HS-5 (cell line): ENCODE results near the gene PTPN7.
"Not testable (repeated sequence)": the region's sequence is repeated elsewhere in the genome, so short reads cannot be mapped to it uniquely, and the experiment has no call there.

ENCODE experiments used
- DNase-seq: peaks from one replicate; pipeline ENCODE4 v3.0.0-alpha.2; 2012; ENCODE audit warnings: low read depth

Gene PTPN7

GRCh38 chr1:202160377-202160940 lies at the start of gene PTPN7:
PTPN7 (minus strand) TSS chr1:202160602; CDS start chr1:202159402, 1,200 bp downstream.
- DNase-seq: no peak

GRCh38 chr1:202208351-202208857 lies 48.0 kb upstream of the PTPN7 start:
- DNase-seq: no peak

GRCh38 chr1:202207292-202207691 lies 46.9 kb upstream of the PTPN7 start:
- DNase-seq: no peak

- DNase-seq: no peak
Measured at GRCh38 chr1:202205523-202206190, 45.3 kb upstream of the PTPN7 start.

- no peak for DNase-seq
Measured at GRCh38 chr1:202204065-202204464, 43.7 kb upstream of the PTPN7 start.

- no peak for DNase-seq
Measured at GRCh38 chr1:202203238-202204039, 43.0 kb upstream of the PTPN7 start.

- no peak for DNase-seq
Measured at GRCh38 chr1:202202500-202203168, 42.2 kb upstream of the PTPN7 start.

GRCh38 chr1:202201971-202202370 lies 41.6 kb upstream of the PTPN7 start:
- no peak for DNase-seq

GRCh38 chr1:202201266-202201665 lies 40.9 kb upstream of the PTPN7 start:
- no peak for DNase-seq

GRCh38 chr1:202200669-202201068 lies 40.3 kb upstream of the PTPN7 start:
- no peak for DNase-seq

- DNase-seq: no peak
Measured at GRCh38 chr1:202200112-202200548, 39.7 kb upstream of the PTPN7 start.

- no peak for DNase-seq
Measured at GRCh38 chr1:202199040-202199889, 38.9 kb upstream of the PTPN7 start.

- no peak for DNase-seq
Measured at GRCh38 chr1:202198366-202198724, 37.9 kb upstream of the PTPN7 start.

- no peak for DNase-seq
Measured at GRCh38 chr1:202197653-202198365, 37.4 kb upstream of the PTPN7 start.

GRCh38 chr1:202194328-202194648 lies 33.9 kb upstream of the PTPN7 start:
- no peak for DNase-seq

GRCh38 chr1:202193614-202194327 lies 33.4 kb upstream of the PTPN7 start, which contains the start of gene LGR6:
LGR6 (plus strand) TSS chr1:202193799; CDS start chr1:202193990, 191 bp downstream.
- DNase-seq: no peak

- DNase-seq: no peak
Measured at GRCh38 chr1:202192770-202193613, 32.6 kb upstream of the PTPN7 start.

- DNase-seq: not testable (repeated sequence)
Measured at GRCh38 chr1:202191391-202191790, 31.0 kb upstream of the PTPN7 start.
